HG03469 (cell line): ENCODE results near the gene PGA3.
"Not testable (repeated sequence)": the region's sequence is repeated elsewhere in the genome, so short reads cannot be mapped to it uniquely, and the experiment has no call there.

Source experiments
- ATAC-seq: cut with Tn5 transposase; IDR thresholded peaks from one replicate; pipeline ENCODE4 v1.9.1; 2021; ENCODE audit warnings: mild to moderate bottlenecking, moderate library complexity, moderate number of reproducible peaks; ENCODE audit not compliant: unreplicated experiment

Gene PGA3

DNA sequence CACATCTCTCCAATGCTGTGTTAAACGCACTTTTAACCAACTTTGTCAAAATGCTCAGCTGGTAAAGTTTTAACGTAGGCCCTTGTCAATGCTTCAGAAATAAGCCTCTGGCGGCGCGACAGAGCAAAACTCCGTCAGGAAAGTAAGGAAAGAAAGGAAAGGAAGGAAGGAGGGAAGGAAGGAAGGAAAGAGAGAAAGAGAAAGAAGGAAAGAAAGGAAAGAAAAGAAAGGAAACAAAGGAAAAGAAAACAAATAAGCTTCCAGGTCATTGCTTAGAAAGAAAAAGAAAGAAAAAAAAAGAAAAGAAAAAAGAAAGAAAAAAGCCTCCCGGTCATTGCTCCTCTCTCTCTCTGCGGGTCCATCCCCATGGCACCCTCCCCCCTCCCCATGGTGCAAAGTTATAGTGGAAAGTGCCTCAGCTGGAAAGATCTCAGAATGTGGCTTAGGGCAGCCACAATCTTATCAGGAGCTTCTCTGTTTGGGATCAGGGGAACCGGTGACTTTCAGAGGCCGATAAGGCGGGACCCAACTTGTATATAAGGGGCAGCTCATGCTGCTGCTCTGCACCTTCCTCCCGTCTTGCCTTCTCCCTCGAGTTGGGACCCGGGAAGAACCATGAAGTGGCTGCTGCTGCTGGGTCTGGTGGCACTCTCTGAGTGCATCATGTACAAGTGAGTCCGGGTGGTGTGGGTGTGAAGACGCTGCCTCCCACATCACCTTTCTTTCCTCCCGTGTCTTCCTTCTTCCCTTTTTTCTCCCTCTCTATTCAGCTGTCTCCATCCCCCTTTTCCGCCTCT is at the start of gene PGA3:
Gene PGA3, plus strand, starts transcription at position 566 of the 797 bp plus-strand sequence. Its CDS starts 50 bp downstream, at position 616.
- ATAC-seq: not testable (repeated sequence)

DNA sequence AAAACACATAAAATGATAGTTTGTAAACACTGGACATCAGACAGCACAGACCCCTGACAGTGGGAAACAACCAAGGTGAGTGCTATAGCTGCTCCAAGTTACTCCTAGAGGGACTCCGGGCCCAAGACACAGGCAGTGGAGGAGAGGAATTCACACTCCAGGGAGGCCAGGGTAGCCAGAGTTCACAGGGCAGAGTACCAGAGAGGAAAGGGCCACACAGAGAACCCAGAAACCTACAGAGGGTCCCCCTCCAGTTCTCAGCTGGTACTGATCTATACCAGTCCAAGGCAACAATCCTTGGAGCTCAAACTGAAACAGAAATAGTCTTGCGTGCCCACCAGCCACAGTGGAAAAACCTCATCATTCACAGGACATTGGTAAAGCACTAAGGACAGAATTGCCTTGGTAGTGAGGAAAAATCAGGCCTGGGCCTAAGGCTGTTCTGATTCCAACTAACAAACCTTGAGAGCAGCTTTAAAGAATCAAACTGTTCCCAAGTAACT is 49.7 kb upstream of the PGA3 start:
- no peak for ATAC-seq

DNA sequence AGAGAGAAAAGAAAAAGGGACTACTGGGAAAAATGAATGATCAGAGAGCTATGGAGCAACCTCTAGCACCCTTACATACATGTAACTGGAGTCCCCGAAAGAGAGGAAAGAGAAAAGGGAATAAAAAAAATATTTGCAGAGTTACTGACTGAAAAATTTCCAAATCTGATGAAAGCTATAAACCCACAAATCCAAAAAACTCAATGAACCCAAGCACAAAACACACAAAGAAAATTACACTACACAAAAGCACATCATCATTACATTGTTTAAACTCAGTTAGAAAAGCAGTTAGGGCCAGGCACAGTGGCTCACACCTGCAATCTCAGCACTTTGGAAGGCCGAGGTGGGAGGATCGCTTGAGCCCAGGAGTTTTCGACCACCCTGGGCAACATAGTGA is 48.8 kb upstream of the PGA3 start:
- no peak for ATAC-seq

DNA sequence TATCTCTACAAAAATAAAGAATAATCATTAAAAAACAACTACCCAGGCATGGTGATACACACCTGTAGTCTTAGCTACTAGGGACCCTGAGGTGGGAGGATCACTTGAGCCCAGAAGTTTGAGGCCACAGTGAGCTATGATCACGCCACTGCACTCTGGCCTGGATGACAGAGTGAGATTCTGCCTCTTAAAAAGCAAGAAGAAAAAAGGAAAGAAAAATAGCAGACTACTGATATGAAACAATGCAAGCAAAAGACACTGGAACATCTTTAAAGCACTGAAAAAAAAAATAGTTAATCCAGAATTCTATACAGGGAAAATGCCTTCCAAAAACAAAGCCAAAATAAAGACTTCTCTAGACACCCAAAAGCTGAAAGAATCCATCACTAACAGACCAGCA is 48.0 kb upstream of the PGA3 start:
- no peak for ATAC-seq

DNA sequence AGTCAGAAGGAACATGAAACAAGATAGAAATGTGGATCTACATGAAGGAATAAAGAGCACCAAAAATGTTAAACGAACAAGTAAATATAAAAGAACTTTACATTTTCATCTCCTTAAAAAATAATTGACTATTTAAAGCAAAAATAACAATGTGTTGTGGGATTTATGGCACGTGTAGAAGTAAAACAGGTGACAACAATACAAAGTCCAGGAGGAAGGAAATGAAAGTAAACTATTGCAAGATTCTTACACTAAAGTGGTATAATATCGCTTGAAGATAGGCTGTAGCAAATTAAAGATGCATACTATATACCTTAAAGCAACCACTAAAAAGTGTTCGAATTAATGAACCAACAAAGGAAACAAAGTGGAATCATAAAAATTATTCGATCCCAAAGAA is 47.6 kb upstream of the PGA3 start:
- ATAC-seq: no peak

GRCh38 chr11:61157743-61158142 is 45.6 kb upstream of the PGA3 start:
- no peak for ATAC-seq

DNA sequence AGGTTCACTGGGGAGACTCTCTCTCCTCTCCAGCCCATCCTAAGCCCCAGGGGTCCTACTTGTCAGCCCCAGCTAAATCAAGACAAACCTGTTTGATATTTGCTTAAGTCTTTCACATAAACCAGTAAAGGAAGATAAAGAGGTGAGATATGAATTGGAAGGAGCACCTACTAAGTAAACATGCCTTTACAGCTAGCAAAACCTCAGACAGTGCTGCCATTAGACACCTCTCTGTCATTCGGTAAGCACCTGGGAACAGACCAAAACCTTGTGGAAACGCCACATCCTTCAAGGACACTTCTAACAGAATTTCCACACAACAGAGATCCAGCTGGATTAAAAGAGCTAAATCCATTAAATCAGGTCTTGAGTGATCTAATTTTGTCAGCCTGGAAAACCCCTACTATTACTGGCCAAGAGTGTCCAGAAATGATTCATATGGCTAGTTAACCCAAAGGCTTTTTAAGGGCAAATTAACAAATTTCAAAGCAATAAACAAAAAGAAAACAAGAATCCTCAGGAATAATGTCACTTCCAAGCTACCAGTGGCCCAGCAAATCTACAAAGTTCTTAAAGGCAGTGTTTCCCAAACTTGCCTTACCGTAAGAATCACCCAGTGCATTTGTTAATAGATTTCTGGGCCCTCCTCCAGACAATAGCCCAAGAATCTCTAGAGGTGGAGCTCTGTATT is 44.5 kb upstream of the PGA3 start:
- ATAC-seq: no peak

DNA sequence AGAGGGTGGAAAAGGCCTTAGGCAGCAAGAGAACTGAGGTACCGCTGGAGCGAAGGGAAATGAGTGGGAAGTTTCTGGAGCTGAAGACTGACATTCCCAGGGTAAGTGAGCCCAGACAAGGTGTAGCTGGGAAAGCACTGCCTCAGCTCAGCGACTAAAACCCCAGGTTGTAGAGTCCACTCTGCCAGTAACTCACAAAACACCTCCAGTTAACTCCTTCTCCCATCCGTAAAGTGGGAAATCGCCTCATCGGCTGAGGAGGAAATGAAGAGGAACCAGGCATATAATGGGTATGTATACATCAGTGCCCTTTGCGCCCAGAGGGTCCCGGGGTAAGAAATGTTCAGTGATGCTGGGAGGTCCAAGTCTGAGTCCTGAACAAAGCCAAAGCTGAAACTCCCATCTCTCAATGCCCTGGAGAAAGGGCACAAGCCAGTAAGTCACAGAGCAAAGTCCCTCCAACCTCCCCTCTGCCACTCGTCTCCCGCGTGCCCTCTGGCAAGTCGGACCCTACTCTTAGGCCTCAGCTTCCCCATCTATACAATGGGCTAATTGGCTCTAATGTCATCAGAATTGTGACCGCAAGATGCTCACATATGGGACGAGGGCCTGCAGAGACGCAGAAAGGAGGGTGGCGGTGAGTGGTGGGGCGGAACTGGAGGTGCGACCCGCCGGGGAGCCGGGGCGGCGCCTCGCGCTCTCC is 42.7 kb upstream of the PGA3 start:
- no peak for ATAC-seq

DNA sequence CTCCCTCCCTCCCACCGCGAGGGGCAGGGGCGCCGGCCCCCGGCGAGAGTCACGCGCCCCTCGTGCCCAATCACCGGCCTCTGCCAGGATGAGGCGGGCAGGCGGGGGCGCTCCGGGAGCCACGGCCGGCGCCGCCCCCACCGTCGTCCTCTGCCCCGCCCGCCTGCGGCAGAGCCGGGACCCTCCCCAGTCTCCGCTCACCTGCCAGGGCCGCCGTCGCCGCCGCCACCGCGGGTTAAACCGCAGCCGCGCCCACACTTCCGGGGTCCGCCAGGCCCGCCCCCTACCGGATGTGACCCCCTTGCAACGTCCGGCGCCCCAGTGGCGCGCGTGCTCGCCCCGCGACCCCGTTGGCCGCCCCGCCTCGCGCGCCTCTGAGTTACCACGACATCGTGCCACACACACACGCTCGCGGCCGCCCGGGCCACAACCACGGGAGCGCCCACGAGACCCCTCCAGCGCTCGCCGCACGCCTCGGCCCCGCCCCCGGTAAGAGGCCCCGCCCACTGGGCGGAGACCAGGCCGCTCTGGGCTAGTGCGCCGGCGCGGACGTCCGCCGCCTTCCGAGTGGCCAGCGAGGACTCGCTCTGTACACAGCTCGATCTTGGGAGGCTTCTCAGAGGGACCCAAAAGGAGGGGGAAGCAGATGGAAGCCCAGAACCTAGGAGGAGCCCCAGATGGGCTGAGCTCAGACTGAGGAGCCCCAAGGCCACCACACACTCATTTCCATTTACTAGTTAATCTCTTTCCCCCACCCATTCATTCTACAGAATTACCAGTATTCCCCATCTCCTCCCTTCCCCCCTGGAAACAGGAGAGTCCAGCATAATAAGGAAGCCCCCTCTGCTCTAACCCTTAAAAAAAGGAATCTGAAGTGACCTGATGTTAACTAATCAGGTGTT is 41.9 kb upstream of the PGA3 start, which contains the start of gene VPS37C:
Gene VPS37C, minus strand, starts transcription at position 237 of the 902 bp plus-strand sequence. CDS start 22,597 bp downstream, outside the sequence.
- peak; percentile 51 for ATAC-seq

GRCh38 chr11:61162092-61162941 is 41.0 kb upstream of the PGA3 start:
- ATAC-seq: no peak

DNA sequence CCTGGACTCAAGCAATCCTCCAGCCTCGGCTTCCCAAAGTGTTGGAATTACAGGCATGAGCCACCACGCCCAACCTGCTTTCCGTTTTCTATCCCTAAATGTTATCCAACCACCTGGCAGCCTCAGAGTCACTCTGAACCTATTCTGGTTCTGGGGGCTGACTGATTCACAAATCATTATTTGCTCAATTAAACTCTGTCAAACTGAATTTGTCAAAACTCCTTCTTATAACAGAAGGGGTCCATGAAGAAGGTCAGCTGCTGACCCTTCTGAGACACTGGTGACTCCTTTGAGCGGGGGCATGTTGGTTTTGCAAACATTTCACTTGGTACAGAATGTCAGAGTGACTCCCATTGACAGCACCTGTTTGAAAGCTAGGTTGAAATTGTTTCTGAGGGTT is 40.3 kb upstream of the PGA3 start:
- no peak for ATAC-seq

DNA sequence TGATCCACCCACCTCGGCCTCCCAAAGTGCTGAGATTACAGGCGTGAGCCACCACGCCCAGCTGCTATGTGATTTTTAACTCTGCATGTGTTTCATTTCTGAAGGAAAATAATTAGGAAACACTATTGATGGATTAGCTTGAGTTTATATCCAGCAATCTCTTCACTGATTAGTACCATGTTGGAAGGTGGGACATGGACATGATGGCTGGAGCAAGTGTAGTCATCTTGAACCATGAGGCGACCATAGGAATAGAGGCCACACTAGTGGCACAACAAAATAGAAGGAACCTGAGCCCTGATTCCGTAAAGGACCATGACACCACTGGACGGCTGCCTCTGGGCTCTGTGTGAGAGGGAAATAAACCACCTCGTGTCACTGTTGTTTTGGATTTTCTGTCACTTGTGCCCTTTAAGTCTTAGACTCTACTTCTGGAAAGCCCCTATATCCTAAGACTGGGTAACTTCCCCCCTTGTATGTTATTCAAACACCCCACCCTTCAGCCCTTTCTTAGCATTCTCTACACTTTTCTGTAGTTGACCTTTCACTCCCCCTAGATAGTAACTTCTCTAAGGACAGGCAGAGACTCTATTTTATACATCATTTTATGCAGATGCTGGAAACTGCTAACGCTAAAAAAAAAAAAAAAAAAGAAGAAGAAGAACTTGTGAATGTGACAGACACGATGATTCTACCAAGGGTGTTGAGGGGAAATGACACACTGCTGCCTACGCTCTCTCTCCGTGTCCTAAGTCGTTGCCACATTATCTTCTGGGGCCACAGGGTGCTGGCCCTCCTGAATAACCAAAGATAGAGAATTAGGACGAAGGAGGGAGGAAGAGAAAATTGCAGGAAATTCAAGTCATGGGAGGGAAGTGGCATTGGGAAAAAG is 39.4 kb upstream of the PGA3 start:
- no peak for ATAC-seq

DNA sequence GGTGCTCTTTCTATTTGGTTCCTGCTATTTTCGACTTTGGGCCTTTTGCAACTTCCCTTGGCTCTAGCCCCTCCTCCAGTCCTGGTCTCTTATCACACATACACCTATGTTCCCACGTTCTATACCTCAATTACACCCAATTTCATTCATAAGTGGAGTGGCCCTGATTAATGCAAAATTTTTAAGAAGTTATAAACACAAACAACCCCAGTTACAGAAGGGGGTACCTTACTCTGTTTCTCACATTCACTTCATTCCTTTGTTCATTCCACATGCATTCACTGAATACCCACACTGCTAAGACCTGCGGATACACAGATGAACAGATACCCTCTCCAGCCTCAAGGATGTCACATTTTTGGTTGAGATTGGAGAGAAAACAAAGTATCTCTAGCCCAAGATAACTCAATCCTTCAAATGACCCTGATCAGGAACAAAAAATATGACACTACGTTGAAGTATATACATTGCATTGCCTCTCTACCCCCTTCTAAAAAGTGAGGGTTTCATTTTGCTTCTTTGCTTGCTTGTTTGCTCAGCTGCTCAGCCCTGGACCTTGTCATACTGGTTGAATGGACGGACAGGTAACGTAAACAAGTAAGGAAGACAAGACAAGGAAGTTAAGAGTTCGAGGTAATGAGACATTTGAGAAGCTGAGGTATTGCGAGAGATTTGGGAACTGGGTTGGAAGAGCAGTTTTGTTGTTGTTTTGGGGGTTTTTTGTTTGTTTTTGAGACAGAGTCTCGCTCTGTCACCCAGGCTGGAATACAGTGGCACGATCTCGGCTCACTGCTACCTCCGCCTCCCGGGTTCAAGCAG is 38.5 kb upstream of the PGA3 start:
- ATAC-seq: no peak

DNA sequence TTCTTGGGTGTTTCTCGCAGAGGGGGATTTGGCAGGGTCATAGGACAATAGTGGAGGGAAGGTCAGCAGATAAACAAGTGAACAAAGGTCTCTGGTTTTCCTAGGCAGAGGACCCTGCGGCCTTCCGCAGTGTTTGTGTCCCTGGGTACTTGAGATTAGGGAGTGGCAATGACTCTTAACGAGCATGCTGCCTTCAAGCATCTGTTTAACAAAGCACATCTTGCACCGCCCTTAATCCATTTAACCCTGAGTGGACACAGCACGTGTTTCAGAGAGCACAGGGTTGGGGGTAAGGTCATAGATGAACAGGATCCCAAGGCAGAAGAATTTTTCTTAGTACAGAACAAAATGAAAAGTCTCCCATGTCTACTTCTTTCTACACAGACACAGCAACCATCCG is 37.5 kb upstream of the PGA3 start:
- ATAC-seq: not testable (repeated sequence)

DNA sequence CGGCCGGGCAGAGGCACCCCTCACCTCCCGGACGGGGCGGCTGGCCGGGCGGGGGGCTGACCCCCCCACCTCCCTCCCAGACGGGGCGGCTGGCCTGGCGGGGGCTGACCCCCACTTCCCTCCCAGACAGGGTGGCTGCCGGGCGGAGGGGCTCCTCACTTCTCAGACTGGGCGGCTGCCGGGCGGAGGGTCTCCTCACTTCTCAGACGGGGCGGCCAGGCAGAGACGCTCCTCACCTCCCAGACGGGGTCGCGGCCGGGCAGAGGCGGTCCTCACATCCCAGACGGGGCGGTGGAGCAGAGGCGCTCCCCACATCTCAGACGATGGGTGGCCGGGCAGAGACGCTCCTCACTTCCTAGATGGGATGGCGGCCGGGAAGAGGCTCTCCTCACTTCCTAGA is 37.0 kb upstream of the PGA3 start:
- not testable (repeated sequence) for ATAC-seq

GRCh38 chr11:61168042-61168688 is 35.1 kb upstream of the PGA3 start:
- ATAC-seq: no peak

DNA sequence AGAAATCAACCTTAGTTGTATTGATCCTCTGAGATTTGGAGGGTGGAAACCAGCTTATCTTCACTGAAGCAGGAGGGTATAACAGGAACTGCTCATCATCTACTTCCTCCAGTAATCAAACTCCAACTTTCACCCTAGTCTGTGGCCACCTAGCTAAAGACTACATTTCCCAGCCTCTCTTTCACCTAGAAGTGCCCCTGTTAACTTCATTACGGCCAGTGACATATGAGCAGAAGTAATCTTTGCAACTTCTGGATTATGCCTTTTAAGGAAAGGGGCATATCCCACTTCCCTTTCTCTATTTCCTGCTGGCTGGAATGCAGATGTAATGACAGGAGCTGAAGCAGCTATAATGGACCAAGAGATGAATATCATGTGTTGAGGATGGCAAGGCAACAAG is 34.5 kb upstream of the PGA3 start:
- ATAC-seq: no peak
